ENCODE measurements around the gene IL23R. TPM values are rescaled to one million over a fixed set of nuclear protein-coding genes. Genes with fewer than 3 reads are reported as not detected.

IL23R gene
- polyA plus RNA-seq, 1 of the 3 experiments (the other 2 are of a cell fraction) = not detected

GRCh38 chr1:67308136-67308535 lies 141.9 kb downstream of the IL23R start:
- Histone ChIP-seq H3K9me3 (no peaks in the 10 kb centered on the region), H2AFZ (ENCODE audit: low read depth) (no peak overlapping the region), H3F3A (replicated peaks; ENCODE audit: insufficient read depth) (no peaks in the 10 kb centered on the region), H4K20me1 (ENCODE audit: insufficient read depth) (no peaks in the 10 kb centered on the region), H3K27ac (ENCODE audit: low read depth in 2 of 2, low read length in 1 of 2) (no peak overlapping the region), H3K79me2 (ENCODE audit: insufficient read depth) (no peaks in the 10 kb centered on the region), H3K36me3 (replicated peaks in 1 of 2; ENCODE audit: control insufficient read depth in 1 of 2, insufficient read depth in 2 of 2, low read length in 1 of 2) (no peaks in the 10 kb centered on the region), H3K4me3 (ENCODE audit: low read depth in 2 of 2, low read length in 1 of 2) (no peak overlapping the region), H3K9ac (no peak overlapping the region), H3K4me2 (no peak overlapping the region), H3K9me2 (no peaks in the 10 kb centered on the region), H3K4me1 (ENCODE audit: control insufficient read depth in 1 of 2, insufficient read depth in 2 of 2, low read depth in 1 of 2, low read length in 1 of 2) (peaks cover 0 to 3% of the 10 kb centered on the region in 2 experiments; a peak in 1 of 4 replicates), H3K27me3 (ENCODE audit: insufficient read depth) (peaks cover 6% of the 10 kb centered on the region; the same call in 1 of the 2 replicates)
- POLR2A ChIA-PET = no interaction called here
- 82% methylated on average over 15 of the region's 15 CpGs for WGBS (ENCODE audit: low lambda C conversion rate)
- no peak for DNase-seq
- no peak for TF ChIP-seq FOSL2 (IDR thresholded peaks at IDR 0.05; ENCODE audit: borderline replicate concordance, low read depth)
- TF ChIP-seq REST (IDR thresholded peaks at IDR 0.05; ENCODE audit: low read depth, low read length) = no peak
- no peak for TF ChIP-seq NFIC (IDR thresholded peaks at IDR 0.05; ENCODE audit: borderline replicate concordance)
- no peak for TF ChIP-seq EP300 (IDR thresholded peaks at IDR 0.05; ENCODE audit: borderline replicate concordance in 1 of 2, low read depth in 1 of 2, low read length in 1 of 2)
- no peak for TF ChIP-seq RAD21 (IDR thresholded peaks at IDR 0.05; ENCODE audit: low read length)
- TF ChIP-seq TCF12 (IDR thresholded peaks at IDR 0.05) = no peak
- no peak for TF ChIP-seq EZH2phosphoT487 (IDR thresholded peaks at IDR 0.05; ENCODE audit: borderline replicate concordance, low read depth)
- TF ChIP-seq GATA2 (CRISPR knock-in tag; IDR thresholded peaks at IDR 0.05) = no peak
- no peak for TF ChIP-seq FOXM1 (IDR thresholded peaks at IDR 0.05; ENCODE audit: low read depth)
- no peak for TF ChIP-seq ZBTB33 (IDR thresholded peaks at IDR 0.05; ENCODE audit: borderline replicate concordance, low read depth)
- no peak for TF ChIP-seq CTCF (IDR thresholded peaks at IDR 0.05)
- no peak for TF ChIP-seq JUND (IDR thresholded peaks at IDR 0.05)
- no peak for TF ChIP-seq RCOR1 (IDR thresholded peaks at IDR 0.05; ENCODE audit: low read length)
- no peak for TF ChIP-seq IRF3 (IDR thresholded peaks at IDR 0.05; ENCODE audit: low read depth, low read length)
- CTCF ChIA-PET = no interaction called here

Small RNA genes within 50 kb of the gene (small RNA-seq; reads per million reads assigned to genes)
- gene RNU4ATAC4P = 0 reads per million in 7 experiments
- gene RNU6-586P = 0 reads per million in 7 experiments

Other genes starting within 250 kb of the IL23R start
- gene DNAI4, start 241.6 kb upstream of the IL23R start, polyA plus RNA-seq (2012; rRNA removed) = 1.3 and 1.9 TPM in 2 replicates
- gene MIER1, start 241.5 kb upstream of the IL23R start, polyA plus RNA-seq (2012; rRNA removed) = 4.4 and 5.5 TPM in 2 replicates
- 4.8 and 7.2 TPM in 2 replicates for gene SLC35D1, start 112.3 kb upstream of the IL23R start, polyA plus RNA-seq (2012; rRNA removed)
- not detected in 2 replicates for gene C1orf141, start 31.5 kb upstream of the IL23R start, polyA plus RNA-seq (2012; rRNA removed)
- not detected in 2 replicates for gene IL12RB2, start 141.4 kb downstream of the IL23R start, polyA plus RNA-seq (2012; rRNA removed)

All from SK-N-SH (cell line).